Neuronal stem cell (in vitro differentiated cells): Measurements from ENCODE around the gene GAK.

ENCODE experiments used
- DNase-seq: peaks from one replicate; pipeline ENCODE4 v3.0.0-alpha.2; 2013; ENCODE audit warnings: low spot score
- H2AFZ ChIP-seq: one replicate; pipeline ENCODE4 v1.6.1; 2013; ENCODE audit warnings: mild to moderate bottlenecking, low read length, inconsistent platforms
- H2AK5ac ChIP-seq: 2 replicates; pipeline ENCODE4 v1.6.1; 2013; ENCODE audit warnings: low read depth, mild to moderate bottlenecking, inconsistent platforms, low read length, moderate library complexity, mixed read lengths
- H2BK120ac ChIP-seq: 2 replicates; pipeline ENCODE4 v1.6.1; 2013; ENCODE audit warnings: low read depth, mild to moderate bottlenecking, inconsistent platforms, low read length, moderate library complexity, mixed read lengths
- H2BK12ac ChIP-seq: one replicate; pipeline ENCODE4 v1.6.1; 2013; ENCODE audit warnings: low read length, inconsistent platforms
- H2BK15ac ChIP-seq: 2 replicates; pipeline ENCODE4 v1.6.1; 2013; ENCODE audit warnings: mild to moderate bottlenecking, low read length, inconsistent platforms, mixed read lengths
- H2BK5ac ChIP-seq: one replicate; pipeline ENCODE4 v1.6.1; 2013; ENCODE audit warnings: inconsistent platforms, mild to moderate bottlenecking, low read length, moderate library complexity
- H3K14ac ChIP-seq: one replicate; pipeline ENCODE4 v1.6.1; 2013; ENCODE audit warnings: low read length, inconsistent platforms
- H3K18ac ChIP-seq: 2 replicates; pipeline ENCODE4 v1.6.1; 2013; ENCODE audit warnings: low read length, inconsistent platforms
- H3K23ac ChIP-seq: 2 replicates; pipeline ENCODE4 v1.6.1; 2013; ENCODE audit warnings: low read depth, mild to moderate bottlenecking, mixed read lengths, low read length, inconsistent platforms; ENCODE audit not compliant: poor library complexity
- H3K27ac ChIP-seq: replicated peaks from 3 replicates; pipeline ENCODE4 v1.5.1; 2013; ENCODE audit warnings: low read length, inconsistent platforms
- H3K27me3 ChIP-seq, 3 experiments: 2 replicates each; pipeline ENCODE4 v1.6.1; 2013; ENCODE audit warnings: low read length in 3 of 3, mild to moderate bottlenecking in 2 of 3, inconsistent platforms in 1 of 3, low read depth in 1 of 3, mixed read lengths in 1 of 3, moderate library complexity in 1 of 3; ENCODE audit not compliant: control insufficient read depth in 3 of 3, insufficient read depth in 3 of 3
- H3K36me3 ChIP-seq, 2 donors: replicated peaks in 1 of 2; 2 replicates each; pipeline ENCODE4 v1.6.1; 2013; ENCODE audit warnings: low read length in 2 of 2; ENCODE audit not compliant: control insufficient read depth in 2 of 2, insufficient read depth in 2 of 2
- H3K4ac ChIP-seq: 2 replicates; pipeline ENCODE4 v1.6.1; 2013; ENCODE audit warnings: inconsistent platforms, mild to moderate bottlenecking, low read length, moderate library complexity
- H3K4me1 ChIP-seq, 2 donors: 1 replicate in 1 of 2; 2 replicates in 1 of 2; pipeline ENCODE4 v1.6.1; 2013; ENCODE audit warnings: low read length in 2 of 2, low read depth in 1 of 2; ENCODE audit not compliant: control insufficient read depth in 2 of 2, insufficient read depth in 1 of 2
- H3K4me2 ChIP-seq: one replicate; pipeline ENCODE4 v1.6.1; 2013; ENCODE audit warnings: mild to moderate bottlenecking, low read length, inconsistent platforms; ENCODE audit not compliant: insufficient read depth, poor library complexity, severe bottlenecking
- H3K4me3 ChIP-seq, 2 donors: 2 replicates each; pipeline ENCODE4 v1.5.1; 2013; ENCODE audit warnings: low read length in 2 of 2, mild to moderate bottlenecking in 2 of 2, inconsistent platforms in 1 of 2, moderate library complexity in 1 of 2
- H3K79me1 ChIP-seq: one replicate; pipeline ENCODE4 v1.6.1; 2013; ENCODE audit warnings: low read depth, mild to moderate bottlenecking, inconsistent platforms, low read length, moderate library complexity
- H3K9ac ChIP-seq: one replicate; pipeline ENCODE4 v1.6.1; 2013; ENCODE audit warnings: mild to moderate bottlenecking, low read depth, low read length, inconsistent platforms; ENCODE audit not compliant: poor library complexity
- H3K9me3 ChIP-seq, 2 donors: replicated peaks in 1 of 2; 2 replicates each; pipeline versions ENCODE3 to v1.6.1; 2013; ENCODE audit warnings: low read length in 2 of 2, mild to moderate bottlenecking in 2 of 2, inconsistent platforms in 1 of 2, low read depth in 1 of 2, mixed read lengths in 1 of 2, moderate library complexity in 1 of 2; ENCODE audit not compliant: control insufficient read depth in 2 of 2, insufficient read depth in 1 of 2
- H4K8ac ChIP-seq: one replicate; pipeline ENCODE4 v1.6.1; 2013; ENCODE audit warnings: low read depth, mild to moderate bottlenecking, inconsistent platforms, low read length, moderate library complexity
- H4K91ac ChIP-seq: one replicate; pipeline ENCODE4 v1.6.1; 2013; ENCODE audit warnings: low read length, low read depth, mild to moderate bottlenecking, inconsistent platforms; ENCODE audit not compliant: poor library complexity
- WGBS, 2 donors: extraction: QIAGEN DNeasy Blood & Tissue Kit; methylation state at CpG; one replicate each; pipeline ENCODE4 v1.1.7; 2013; ENCODE audit warnings: missing lambda C conversion rate in 2 of 2, mixed read lengths in 1 of 2; ENCODE audit not compliant: insufficient read length in 2 of 2, insufficient replicate concordance in 1 of 2; ENCODE audit errors: extremely low coverage in 2 of 2; 5-methylcytosine and 5-hydroxymethylcytosine counted together

The GAK gene

DNA sequence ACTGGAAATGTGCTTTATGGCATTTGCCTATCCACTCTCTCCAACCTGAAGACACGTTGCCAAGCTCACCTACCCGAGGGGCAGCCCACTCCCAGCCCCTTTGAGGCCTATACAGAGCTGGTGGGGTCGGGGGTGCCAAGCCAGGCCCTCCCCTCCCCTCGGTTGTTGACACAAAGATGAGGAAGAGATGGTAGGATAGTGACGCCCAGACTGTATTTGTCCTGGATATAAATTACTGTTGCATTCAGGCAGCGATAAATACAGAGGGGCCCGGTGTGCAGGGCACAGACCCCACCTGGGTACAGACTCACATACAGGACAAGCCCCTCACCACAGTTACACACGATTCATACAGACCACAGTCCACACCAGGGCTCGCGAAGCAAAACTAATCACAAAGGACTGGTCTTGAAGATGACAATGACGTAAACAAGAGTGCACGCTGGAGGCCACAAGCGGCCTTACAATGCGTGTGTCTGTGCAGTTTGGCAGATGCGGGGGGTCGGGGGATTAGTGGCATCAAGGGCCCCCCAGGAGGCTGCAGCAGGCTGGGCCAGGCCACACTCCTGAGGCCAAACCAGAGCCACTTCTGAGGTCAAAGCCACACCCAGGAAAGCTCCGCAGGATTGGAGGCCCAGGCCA is 26.7 kb upstream of the GAK start:
- Histone ChIP-seq H3K18ac (no peak overlapping the region), H2AK5ac (no peak overlapping the region), H4K91ac (no peak overlapping the region), H2BK12ac (no peak overlapping the region), H3K9ac (peak overlapping the region; percentile 21), H3K4ac (no peak overlapping the region), H3K9me3 (no peaks in the 10 kb centered on the region), H3K23ac (no peak overlapping the region), H4K8ac (peak overlapping the region; percentile 43), H2BK15ac (no peak overlapping the region), H2AFZ (no peak overlapping the region), H2BK5ac (no peak overlapping the region), H3K4me2 (no peak overlapping the region), H2BK120ac (no peak overlapping the region), H3K4me1 (no peaks in the 10 kb centered on the region), H3K4me3 (no peak overlapping the region), H3K79me1 (peaks cover 2% of the 10 kb centered on the region), H3K27me3 (no peaks in the 10 kb centered on the region), H3K14ac (peak overlapping the region; percentile 21), H3K36me3 (peaks cover 0 to 12% of the 10 kb centered on the region in 2 donors), H3K27ac (no peak overlapping the region)
- no peak for DNase-seq
- no CpG with 5 or more reads among the region's 17 CpGs for WGBS, 2 donors

GRCh38 chr4:958314-958665 is 26.2 kb upstream of the GAK start:
- Histone ChIP-seq H4K91ac (no peak overlapping the region), H3K14ac (peak overlapping the region; percentile 82), H4K8ac (no peak overlapping the region), H3K79me1 (no peaks in the 10 kb centered on the region), H3K23ac (peak overlapping the region; percentile 80), H2AK5ac (no peak overlapping the region), H3K4ac (no peak overlapping the region), H2AFZ (no peak overlapping the region), H3K9ac (no peak overlapping the region), H3K4me1 (no peaks in the 10 kb centered on the region), H2BK12ac (no peak overlapping the region), H2BK120ac (no peak overlapping the region), H3K36me3 (peaks cover 0 to 12% of the 10 kb centered on the region in 2 donors), H3K9me3 (no peaks in the 10 kb centered on the region), H2BK15ac (no peak overlapping the region), H3K27me3 (no peaks in the 10 kb centered on the region), H3K18ac (no peak overlapping the region), H3K4me2 (no peak overlapping the region), H2BK5ac (peak overlapping the region; percentile 13), H3K27ac (no peak overlapping the region), H3K4me3 (no peak overlapping the region)
- no CpG with 5 or more reads among the region's 17 CpGs for WGBS, 2 donors
- DNase-seq, result no peak

DNA sequence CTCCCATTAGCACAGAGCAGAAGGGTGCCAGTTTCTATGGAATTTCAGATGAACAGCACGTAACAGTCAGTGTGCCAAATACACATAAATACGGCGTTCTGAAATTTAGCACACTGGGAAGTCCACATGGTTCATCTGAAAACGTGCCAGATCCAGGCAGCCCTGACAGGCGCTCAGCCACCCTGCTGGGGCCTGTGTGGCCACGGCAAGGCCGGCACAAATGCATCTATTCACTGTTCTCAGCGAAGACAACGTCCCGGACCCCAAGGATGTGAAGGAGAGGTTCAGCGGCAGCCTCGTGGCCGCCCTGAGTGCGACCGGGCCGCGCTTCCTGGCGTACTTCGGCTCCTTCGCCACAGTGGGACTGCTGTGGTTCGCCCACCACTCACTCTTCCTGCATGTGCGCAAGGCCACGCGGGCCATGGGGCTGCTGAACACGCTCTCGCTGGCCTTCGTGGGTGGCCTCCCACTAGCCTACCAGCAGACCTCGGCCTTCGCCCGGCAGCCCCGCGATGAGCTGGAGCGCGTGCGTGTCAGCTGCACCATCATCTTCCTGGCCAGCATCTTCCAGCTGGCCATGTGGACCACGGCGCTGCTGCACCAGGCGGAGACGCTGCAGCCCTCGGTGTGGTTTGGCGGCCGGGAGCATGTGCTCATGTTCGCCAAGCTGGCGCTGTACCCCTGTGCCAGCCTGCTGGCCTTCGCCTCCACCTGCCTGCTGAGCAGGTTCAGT is 25.6 kb upstream of the GAK start:
- Histone ChIP-seq H3K79me1 (peaks cover 2% of the 10 kb centered on the region), H3K9ac (peak overlapping the region; percentile 60), H2BK5ac (peak overlapping the region; percentile 13), H3K4me2 (no peak overlapping the region), H2AFZ (no peak overlapping the region), H3K18ac (peak overlapping the region; percentile 48), H3K36me3 (peaks cover 0 to 10% of the 10 kb centered on the region in 2 donors), H3K27ac (no peak overlapping the region), H4K8ac (peak overlapping the region; percentile 72), H2BK120ac (no peak overlapping the region), H4K91ac (no peak overlapping the region), H3K27me3 (no peaks in the 10 kb centered on the region), H2BK12ac (no peak overlapping the region), H3K4me1 (no peaks in the 10 kb centered on the region), H2AK5ac (no peak overlapping the region), H3K4ac (no peak overlapping the region), H2BK15ac (no peak overlapping the region), H3K23ac (peak overlapping the region; percentile 80), H3K9me3 (no peaks in the 10 kb centered on the region), H3K14ac (peak overlapping the region; percentile 82), H3K4me3 (no peak overlapping the region)
- no peak for DNase-seq
- no CpG with 5 or more reads among the region's 45 CpGs for WGBS, 2 donors

GRCh38 chr4:957231-957580 is 25.1 kb upstream of the GAK start:
- Histone ChIP-seq H3K9ac (peak overlapping the region; percentile 21), H2BK15ac (no peak overlapping the region), H2BK5ac (no peak overlapping the region), H4K91ac (no peak overlapping the region), H3K4me1 (no peaks in the 10 kb centered on the region), H3K18ac (no peak overlapping the region), H3K14ac (no peak overlapping the region), H2BK120ac (no peak overlapping the region), H3K36me3 (peaks cover 0 to 6% of the 10 kb centered on the region in 2 donors), H3K79me1 (peaks cover 2% of the 10 kb centered on the region), H2AK5ac (no peak overlapping the region), H3K23ac (peak overlapping the region; percentile 43), H3K4me2 (no peak overlapping the region), H2BK12ac (no peak overlapping the region), H3K27ac (no peak overlapping the region), H2AFZ (no peak overlapping the region), H3K4me3 (no peak overlapping the region), H3K9me3 (no peaks in the 10 kb centered on the region), H3K27me3 (no peaks in the 10 kb centered on the region), H3K4ac (no peak overlapping the region), H4K8ac (no peak overlapping the region)
- no peak for DNase-seq
- no CpG with 5 or more reads among the region's 8 CpGs for WGBS, 2 donors
